GM19238 (cell line): ENCODE results near the gene MAN1A1.

ENCODE experiments used
- DNase-seq: peaks from one replicate; pipeline ENCODE4 v3.0.0; 2011; ENCODE audit warnings: low spot score; ENCODE audit not compliant: insufficient read length

MAN1A1 gene

DNA sequence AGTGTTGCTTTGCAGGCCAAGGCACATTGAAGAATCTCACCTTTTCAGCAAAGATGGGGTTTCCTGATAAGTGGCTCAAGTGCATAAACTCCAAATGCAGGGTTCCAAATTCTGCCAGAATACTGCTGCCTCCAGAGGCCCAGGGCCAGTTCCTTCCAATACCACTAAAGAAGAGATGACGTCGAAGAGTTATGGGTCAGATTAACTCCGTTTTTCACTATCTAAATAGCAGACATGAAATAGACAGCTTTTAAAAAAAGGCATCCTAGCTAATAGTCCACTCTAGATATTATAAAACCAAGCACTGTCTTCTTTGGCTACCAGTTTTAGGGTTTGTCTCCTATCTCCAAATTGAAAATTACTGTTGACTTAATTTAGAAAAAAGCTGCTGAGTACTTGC lies 144.8 kb downstream of the MAN1A1 start:
- DNase-seq: no peak

GRCh38 chr6:119201480-119201879 lies 148.1 kb downstream of the MAN1A1 start:
- no peak for DNase-seq

DNA sequence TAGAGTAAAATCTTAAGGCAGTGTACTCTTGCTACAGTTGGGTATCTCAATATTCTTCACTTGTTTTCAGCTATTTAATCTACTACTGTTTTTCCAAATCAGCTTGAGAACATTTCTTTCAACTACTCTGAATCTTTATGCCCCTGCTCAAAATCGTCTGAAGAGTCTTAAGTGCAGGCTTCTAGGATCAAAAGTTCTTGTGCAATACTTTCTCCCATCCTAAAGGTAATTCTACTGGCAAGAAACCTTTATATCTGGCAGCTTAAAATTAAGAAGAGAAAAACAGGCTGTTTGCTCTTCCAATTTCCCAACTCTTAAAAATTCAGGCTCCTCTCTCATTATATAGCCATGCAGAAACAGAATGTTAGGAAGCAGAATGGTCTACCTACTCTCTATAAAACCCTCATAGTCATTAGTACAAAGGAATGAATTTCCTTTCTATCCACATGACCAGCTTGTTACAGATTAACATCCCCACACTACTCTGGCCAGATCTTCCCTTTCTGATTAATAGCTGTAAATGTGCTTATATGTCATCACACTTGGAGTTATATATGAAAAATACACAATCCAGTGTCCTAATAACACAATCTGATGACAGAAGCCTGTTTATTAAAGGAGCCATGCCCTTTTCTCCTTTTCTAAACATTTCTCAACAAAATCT lies 148.9 kb downstream of the MAN1A1 start:
- DNase-seq: no peak

- DNase-seq: no peak
These were observed 152.3 kb downstream of the MAN1A1 start for GRCh38 chr6:119197271-119197670.

DNA sequence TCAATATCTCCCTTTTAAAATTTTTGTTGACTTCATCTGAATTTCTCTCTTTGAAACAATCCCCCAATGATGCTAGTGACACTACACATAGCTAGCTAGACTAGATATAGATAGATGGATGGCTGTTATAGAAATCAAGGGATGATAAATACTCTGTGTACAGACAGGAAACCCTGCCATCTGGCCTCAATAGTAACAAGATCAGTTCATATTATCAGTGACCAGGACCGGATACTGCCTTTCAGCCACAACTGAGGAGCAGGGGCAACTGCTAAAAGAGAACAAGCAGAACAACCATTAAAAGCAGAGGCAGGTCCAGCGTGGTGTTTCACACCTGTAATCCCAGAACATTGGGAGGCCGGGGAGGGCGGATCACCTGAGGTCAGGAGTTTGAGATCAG lies 152.8 kb downstream of the MAN1A1 start:
- no peak for DNase-seq

GRCh38 chr6:119195848-119196247 lies 153.7 kb downstream of the MAN1A1 start:
- no peak for DNase-seq

GRCh38 chr6:119195204-119195603 lies 154.4 kb downstream of the MAN1A1 start:
- no peak for DNase-seq

- no peak for DNase-seq
These were observed 155.9 kb downstream of the MAN1A1 start for GRCh38 chr6:119193707-119194106.

DNA sequence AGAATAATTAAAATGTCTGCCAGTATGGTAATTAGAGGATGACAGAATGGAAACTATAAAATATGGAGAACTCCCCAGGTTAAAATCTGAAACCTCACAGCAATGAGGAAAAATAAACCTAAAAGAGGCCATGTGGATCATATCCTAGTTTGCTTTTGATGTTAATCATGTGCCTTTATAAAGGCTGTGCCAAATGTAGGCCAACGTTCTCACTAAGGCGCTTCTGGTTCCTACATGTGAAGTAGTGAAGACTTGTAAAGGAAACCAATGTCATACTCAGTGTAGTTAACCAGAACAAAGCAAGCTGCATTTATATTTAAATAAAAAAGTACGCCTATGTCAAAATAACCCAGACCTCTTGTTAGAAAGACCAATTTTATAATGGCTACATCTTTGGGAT lies 157.4 kb downstream of the MAN1A1 start:
- no peak for DNase-seq

GRCh38 chr6:119190176-119190575 lies 159.4 kb downstream of the MAN1A1 start:
- DNase-seq: no peak

DNA sequence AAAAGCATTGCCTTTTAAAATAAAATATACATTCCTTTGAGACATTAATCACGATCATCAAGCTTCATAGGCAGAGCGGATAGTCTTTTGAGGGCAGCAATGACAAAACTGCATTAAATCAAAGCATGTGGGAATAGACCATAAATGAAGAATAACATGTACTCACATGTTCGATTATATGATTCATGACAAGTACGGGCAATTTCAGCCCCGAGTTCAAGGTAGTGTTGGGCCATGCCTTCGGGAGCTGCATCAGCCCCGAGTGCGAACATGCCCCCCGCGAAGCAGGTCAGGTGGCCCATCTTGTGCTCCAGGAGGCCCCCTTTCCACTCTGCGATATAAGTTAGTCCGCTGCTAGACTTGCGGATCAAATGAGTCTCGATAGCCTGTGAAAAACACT lies 160.1 kb downstream of the MAN1A1 start:
- DNase-seq: no peak

- DNase-seq: no peak
These were observed 162.0 kb downstream of the MAN1A1 start for GRCh38 chr6:119187596-119187995.

GRCh38 chr6:119186490-119186889 lies 163.1 kb downstream of the MAN1A1 start:
- no peak for DNase-seq

GRCh38 chr6:119184008-119184648 lies 165.4 kb downstream of the MAN1A1 start:
- DNase-seq: no peak

DNA sequence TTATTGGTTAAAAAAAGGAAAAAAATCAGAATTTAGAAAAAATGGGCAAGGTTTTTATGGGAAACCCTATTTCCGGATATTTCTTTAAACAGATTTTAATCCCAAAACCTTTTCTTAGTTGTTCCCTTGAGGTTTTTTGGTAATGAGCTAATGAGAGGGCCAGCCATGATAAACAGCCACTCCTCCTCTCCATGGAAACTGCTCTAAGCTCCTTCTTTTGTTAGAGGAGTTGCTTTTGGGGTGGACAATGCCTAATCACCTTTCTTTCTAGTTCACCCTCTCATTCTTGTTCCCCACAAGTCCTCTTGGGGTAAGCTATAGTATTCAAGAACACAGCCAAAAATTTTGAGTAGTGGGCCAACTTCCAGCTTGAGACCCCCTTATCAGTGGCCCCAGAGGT lies 166.1 kb downstream of the MAN1A1 start:
- DNase-seq: no peak

DNA sequence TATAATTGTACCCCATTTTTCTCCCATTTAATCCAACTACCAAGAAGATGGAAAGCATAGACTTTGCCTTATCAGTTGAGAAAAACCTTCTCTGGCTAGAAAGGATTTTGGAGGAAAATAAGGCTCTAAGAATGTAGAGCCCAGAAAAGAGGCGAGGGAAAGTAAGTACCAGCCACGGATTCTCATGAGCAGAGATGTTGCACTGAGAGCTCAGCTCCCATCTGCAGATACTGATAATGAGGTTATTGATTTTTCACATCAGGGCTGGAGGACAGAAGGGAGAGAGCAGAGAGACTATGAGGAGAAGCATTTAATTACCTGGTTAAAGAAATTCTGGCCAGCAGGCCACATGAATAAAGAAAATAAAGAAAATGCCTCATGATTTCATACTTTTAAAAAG lies 166.7 kb downstream of the MAN1A1 start:
- DNase-seq: no peak

- DNase-seq: no peak
These were observed 167.3 kb downstream of the MAN1A1 start for GRCh38 chr6:119182216-119182803.

- DNase-seq: no peak
These were observed 168.5 kb downstream of the MAN1A1 start for GRCh38 chr6:119181046-119181445.

- DNase-seq: no peak
These were observed 169.7 kb downstream of the MAN1A1 start for GRCh38 chr6:119179842-119180241.

- no peak for DNase-seq
These were observed 170.5 kb downstream of the MAN1A1 start for GRCh38 chr6:119179062-119179461.

DNA sequence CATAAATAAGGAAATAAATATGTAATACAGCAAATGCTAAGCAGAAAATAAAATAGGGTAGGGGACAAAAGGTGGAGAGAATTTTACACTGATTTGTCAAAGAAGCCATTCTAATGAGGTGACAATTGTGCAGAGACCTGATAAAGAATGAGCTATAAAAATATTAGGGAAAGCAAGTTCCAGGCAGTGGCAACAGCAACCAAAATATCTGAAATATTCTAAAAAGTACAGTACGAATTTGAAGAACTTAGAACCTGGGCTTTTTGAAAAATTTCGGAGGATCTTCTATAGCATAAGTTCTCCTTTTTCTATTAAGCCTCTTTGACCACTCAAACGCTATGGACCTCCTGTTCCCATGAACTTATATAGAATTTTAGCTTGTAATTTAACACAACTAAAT lies 173.1 kb downstream of the MAN1A1 start:
- no peak for DNase-seq

- no peak for DNase-seq
These were observed 174.4 kb downstream of the MAN1A1 start for GRCh38 chr6:119174879-119175817.
